SKM-1 treated with dmso at 0.1 percent for 144 hours (cell line): Measurements from ENCODE around the gene ADAMTS16.

ENCODE experiments used
- DNase-seq: peaks from one replicate; lab custom pipeline; 2025; ENCODE audit not compliant: unreplicated experiment; lab: John Stamatoyannopoulos, UW

The ADAMTS16 gene

DNA sequence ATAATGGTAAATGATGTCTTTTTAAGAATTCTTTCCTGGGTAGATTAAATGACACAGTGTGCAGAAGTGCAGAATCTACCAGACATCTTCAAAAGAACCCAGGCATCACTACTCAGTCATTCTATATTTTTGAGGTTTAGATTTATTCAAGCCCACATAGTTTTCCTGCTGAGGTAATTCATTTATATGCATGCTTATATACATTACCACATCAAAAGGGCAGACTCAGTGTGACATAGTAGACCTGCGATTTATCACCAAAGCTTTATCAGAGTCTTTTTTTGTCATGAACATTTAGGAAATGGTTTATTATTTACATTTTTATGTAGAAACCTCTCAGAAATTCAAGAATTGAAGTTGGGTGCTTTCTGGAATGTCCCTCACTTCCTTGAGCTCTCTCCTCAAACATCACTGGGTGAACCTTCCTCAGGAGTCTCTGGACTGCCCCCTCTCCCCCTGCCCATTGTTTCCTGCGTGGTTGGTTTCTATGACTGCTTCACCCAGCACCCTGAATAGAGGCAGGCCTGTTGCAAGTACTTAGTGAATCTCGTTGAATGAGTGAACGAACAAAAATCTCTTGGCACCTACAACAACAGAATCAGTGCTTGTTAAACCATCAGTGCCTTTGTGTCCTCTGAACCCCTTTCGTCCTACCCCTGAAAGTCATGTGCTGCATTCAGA is 42.5 kb downstream of the ADAMTS16 start:
- no peak for DNase-seq

DNA sequence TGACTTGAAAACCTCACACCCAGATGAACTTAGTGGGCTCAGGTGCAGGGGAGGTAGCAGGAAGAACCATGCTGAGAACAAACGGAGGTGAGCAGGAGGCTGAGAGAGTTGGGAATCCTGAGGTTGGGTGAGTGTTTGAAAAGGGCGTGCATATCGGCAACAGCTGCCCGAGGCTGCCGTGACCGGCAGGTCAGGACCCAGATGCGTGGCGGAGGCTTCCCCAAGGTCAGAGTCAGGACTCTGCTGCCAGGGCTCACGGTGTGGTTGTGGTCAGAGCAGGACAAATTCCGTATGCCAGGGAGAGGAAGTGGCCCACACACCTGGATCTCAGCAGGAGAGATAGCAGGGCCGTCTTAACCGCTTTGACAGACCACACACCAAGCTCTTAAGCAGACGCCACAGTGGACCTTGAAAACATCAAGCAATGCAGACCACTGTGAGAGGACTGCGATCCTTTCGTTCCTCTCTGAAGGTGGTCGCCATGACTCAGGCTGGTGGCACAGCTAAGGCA is 43.1 kb downstream of the ADAMTS16 start:
- DNase-seq: no peak

DNA sequence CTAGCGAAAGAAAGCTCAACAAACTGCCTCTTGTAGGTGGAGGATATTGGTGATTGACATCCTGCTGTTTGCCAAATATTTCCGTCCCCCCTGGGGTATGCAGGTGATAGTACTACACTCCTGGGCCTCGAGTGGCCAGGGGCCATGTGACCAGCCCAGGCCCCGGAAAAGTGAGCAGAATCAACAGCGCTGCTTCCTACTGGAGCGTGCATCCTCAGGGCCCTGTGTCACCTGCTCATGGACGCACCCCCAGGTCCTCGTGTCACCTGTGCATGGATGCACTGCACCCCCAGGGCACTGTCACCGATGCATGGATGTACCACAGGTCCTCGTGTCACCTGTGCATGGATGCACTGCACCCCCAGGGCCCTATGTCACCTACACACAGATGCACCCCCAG is 43.8 kb downstream of the ADAMTS16 start:
- DNase-seq: no peak

DNA sequence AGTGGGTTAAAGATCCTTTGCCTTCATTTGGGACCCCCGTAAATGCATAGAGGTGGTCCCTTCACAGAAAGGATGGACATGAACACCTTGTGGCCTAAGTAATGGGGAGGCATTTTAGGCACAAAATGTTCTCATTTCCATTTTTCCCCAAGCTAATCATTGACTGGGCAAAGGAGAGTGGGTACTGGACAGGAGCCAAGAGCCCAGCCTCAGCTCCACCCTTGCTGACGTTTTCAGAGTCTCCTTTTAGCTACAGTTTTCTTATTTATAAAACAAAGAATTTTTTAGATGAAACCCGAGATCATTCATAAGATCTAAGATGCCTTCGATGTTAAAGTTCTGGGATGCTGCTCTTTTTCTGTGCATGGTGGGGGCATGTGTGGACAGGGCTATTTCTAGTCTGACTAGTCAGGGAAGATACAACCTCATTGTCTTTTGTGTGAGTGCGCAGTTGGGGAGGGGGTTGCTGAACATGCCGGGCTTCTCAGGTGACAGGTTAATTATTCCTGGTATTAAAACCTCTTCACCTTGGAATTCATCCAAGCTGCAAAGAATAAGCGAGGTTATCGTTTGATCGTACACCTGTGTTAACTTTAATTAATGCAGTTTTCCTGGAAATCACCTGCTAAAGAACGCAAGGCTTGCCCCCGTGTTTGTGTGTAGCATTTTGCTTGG is 48.4 kb downstream of the ADAMTS16 start:
- DNase-seq: no peak

DNA sequence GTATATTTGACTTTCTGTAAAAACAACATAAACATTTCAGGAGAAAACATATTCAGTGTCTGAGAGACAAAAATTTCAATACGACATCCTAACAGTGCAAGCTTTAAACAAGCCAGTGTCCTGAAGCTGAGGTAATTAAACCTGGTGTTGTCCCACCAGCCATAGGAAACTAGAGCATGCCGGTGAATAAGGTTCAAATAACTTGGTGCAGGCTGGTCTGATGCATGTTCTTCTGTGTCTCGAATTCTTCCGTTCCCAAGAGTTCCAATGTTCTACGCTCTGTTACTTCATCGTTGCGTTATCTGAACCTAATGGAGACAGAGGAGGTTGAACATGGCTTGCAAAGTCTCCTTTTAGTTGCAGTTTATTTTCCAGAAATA is 48.9 kb downstream of the ADAMTS16 start:
- no peak for DNase-seq

DNA sequence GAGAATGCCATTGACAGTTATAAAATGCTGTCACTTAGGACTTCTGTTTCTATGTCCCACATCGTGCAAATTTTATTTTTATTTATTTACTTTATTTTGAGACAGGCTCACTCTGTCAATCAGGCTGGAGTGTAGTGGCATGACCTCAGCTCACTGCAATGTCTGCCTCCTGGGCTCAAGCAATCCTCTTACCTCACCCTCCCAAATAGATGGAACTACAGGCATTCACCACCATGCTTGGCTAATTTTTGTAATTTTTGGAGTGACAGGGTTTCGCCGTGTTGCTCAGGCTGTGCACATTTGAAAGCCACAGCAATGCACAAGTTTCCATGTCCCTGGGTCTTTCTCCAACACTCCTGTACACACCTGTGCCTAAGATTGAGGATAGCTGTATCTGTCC is 51.8 kb downstream of the ADAMTS16 start:
- DNase-seq: no peak

DNA sequence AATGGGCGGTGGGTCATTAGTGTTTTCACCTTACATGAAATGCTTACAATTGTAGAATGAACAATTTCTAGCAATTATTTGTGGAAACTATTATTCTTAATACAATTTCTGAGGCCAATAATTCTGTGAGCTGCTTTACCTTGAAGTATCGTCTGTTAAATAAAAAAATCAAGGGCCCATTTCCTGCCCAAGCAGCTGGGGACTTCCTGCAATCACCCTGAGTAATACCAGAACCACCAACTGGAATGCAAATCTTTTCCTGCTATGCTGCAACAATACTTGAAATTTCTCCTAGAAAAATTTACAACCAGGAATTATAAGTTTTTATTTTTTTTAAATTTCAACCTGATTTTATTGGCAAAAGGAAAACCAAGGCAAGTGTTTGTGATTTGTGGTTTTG is 52.6 kb downstream of the ADAMTS16 start:
- DNase-seq: no peak

DNA sequence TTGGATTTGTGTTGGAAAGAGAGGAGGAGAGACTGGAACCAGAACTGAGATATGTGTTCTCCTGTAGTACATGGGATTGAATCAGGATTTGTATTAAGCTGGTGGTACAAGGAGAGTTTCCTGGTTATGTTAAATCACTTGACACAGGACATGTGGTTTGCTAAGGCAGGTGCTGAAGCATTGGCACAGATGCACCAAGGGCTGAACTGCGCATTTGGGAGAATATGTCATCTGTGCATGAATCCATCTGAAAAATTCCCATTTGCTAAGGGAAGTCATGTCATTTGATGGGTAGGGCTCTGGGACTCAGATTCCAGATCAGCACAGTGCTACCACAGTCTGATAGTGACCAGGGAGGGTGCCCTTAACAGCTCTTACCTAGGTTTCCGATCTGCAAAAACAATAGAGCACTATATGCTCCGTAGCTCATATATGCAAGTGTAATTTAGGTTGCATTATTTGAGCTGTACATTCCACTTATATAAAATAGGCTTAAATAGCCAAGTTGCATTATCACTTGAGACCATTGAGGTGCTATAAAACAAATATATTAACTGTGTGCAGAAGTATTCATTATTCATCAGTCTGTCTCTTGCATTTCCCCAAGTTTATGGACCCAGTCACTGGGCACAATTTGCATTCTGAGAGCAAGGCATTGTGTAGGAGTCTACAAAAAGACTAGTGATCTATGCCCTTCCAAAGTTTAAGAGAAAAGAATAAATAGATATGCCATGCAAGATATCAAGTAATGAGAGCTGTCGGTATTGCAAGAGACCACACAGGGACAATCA is 55.2 kb downstream of the ADAMTS16 start:
- DNase-seq: no peak

DNA sequence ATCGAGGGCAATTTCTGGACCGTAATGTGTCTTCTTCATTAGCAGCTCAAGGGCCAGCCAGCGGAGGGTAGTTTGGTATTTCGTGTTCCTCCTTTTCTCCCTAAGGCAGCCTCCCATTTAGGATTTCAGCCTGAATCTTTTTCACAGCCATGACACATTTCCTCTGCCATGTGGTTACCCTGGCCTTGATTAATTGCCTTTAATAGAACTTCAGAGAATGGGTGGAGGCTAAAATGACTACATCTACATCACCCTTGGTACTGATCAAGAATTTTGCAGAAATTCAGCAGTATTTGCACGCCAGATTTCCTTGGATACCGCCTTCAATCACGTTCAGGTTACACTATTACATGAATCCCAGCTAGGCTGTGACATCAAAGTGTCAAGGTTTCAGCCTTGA is 58.0 kb downstream of the ADAMTS16 start:
- DNase-seq: no peak

DNA sequence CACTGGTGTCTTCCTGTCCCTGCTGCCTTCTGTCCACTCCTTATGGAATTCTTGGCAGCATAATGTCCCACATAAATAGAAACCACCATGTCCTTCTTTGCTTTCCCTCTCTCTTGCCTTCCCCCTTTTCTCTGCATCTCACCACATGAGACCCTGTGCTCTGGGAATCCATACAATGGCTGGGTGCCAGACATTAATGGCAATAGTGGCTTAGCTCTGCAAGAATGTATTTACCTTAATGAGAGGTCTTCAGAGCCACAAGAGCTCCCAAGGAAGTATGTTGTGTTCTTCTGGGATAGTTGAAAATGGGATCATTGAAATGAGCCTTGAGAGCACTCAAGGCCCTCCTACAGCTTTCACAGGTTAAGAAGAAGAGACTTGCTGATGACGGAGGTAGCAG is 58.7 kb downstream of the ADAMTS16 start:
- no peak for DNase-seq

DNA sequence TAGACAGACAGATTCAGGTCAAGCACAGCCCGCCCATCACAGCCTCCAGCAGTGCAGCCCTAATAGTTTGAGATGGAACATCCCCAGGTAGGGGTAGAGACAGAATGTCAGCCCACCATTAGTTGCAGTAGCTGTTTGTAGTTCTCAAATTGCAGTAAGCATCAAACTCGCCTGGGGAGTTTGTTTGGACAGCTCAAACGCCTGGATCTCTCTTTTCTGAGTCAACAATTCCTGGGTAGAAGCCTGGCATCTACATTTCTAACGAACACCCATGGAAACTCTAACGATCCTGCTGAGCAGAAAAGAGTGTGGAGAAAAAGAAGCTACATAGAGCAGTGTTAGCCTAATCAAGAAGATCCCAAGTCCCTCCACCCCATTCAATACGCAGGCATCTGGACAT is 59.4 kb downstream of the ADAMTS16 start:
- DNase-seq: no peak

DNA sequence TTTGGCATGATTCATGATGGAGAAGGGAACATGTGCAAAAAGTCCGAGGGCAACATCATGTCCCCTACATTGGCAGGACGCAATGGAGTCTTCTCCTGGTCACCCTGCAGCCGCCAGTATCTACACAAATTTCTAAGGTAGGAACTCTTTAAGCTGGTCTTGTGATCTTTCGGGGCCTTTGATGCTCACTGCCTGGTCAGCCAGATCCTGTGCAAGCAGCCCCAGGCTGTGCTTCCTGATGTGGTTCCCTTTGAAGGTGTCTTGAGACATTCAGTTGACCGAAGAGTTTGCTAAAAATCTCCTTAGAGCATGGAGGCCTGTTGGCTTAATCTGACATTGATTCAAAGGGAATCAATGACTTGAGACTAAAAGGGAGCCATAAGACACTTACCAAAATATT is 60.0 kb downstream of the ADAMTS16 start:
- DNase-seq: no peak

DNA sequence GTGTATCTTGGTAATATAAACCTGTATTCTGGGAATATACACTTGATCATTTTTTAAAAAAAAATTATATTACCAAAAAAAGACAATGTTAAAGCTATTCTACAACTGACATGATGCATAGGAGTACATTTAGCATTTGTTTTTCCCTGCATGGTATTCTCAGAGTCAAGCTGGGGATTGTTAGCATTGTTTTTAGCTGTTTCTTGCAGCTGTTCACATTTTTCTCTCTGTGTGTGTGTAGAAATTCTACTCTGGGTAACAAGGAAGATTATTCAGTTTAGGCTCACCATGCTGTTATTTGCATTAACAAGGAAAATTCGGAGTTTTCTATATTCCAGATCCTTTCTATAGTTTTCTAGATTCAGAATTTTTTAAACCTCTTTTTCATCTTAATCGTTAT is 62.2 kb downstream of the ADAMTS16 start:
- DNase-seq: no peak

DNA sequence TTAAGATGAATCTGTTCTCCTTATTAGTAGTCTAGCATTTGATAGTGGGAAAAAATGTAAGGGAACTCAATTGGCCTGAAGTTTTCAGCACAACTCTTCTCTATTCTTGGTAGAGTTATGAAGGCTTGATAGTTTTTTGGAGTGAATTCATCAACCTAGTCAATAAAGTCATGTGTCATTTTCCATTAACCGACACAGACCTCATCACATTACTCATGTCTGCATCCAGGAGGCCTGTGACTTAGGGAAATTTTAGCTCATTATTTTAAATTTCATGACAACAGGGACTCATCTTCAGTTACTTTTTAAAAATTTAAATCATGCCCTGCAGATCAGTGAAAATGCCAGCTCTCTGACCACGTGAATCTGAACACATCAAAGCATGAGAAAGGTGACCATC is 63.3 kb downstream of the ADAMTS16 start:
- no peak for DNase-seq

DNA sequence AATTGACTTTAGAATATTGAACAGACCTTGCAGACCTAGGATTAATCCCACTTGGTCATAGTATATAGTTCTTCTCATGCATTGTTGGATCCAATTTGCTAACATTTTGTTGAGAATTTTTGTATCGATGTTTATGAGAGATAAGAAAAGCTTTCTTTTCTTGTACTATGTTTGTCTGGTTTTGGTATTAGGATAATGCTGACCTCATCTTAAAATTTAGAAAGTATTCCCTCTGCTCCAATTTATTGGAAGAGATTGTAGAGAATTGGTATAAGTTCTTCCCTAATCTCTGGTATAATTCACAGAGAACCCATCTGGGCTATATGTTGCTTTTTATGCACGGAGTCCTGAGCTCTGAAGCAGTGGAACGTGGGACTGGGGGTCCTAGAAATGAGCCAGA is 67.7 kb downstream of the ADAMTS16 start:
- DNase-seq: no peak

DNA sequence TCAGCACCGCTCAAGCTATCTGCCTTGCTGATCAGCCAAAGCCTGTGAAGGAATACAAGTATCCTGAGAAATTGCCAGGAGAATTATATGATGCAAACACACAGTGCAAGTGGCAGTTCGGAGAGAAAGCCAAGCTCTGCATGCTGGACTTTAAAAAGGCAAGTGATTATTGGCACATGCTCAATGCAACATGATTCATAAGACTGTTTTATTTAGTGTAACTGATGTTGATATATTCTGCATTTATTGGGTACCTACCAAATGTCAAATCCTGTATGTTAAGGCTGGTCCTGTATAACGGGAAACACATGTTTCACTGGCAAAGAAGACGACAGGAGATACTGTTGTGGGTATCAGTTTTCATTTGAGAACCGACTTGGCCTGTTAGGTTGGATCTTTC is 69.0 kb downstream of the ADAMTS16 start:
- no peak for DNase-seq

DNA sequence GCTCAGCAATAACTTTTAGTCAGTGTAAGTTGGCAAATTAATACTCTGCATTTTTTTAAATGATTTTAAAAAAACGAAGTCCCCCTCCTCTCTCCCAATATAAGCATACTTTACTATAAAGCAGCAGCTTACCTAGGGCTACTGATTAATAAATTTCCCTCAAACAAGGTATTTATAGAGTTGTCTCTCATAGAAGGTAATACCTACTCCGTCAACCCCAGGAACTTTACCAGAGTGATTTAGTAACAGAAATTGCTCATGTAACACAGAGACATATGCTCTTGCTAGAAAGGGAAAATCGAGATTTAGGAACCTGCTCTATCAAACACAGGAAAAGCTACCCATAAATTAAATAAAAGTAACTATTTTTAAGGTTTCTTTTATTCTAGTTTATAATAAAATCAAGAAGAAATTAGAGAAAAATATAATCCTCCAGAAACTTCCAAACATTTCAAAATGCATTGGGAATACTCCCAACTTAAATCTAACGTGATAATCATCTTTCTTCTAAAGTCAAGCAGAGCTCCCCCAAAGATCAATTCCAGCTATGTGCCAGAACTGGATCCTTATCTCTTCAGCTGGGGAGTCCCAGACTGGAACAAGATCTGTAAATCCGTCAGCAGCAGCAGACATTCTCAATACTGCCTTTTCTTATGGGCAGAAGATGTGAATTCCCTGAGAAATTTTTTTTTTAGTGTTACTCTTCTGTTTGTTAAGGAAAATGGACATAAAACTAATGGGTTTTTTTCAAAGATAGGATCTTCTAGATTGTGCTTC is 69.6 kb downstream of the ADAMTS16 start:
- no peak for DNase-seq

DNA sequence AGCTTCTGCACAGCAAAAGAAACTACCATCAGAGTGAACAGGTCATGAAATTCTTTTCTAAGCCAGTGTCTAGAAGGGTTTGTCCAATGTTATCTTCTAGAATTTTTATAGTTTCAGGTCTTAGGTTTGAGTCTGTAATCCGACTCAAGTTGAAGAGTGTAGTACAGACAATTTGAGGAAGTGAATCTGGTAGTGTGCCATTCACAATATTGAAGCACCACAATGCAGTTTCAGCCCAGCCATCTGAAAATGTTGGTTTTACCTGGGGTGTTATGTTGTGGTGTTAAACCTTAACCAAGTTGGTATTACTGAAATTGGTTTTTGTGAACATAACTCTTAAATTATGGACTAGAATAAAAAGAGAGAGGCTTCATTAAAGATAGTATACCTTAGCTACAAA is 77.2 kb downstream of the ADAMTS16 start:
- DNase-seq: no peak

DNA sequence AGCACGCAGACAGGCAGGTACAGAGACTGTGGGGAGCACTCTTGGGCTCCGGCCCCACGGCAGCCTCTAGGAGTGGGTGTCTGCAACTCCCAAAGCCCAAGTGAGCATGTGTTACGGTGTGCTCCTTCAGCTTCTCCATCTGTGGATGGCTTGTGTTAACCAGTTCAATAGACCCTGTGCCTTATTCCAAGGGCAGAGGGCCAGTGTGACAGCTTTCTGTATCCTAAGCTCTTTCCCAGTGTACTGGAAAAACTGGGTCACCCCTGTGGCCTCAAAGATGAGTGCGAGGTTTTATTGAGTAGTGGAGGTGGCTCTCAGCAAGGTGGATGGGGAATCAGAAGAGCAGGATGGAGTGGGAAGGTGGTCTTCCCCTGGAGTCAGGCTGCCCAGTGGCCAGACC is 78.3 kb downstream of the ADAMTS16 start:
- DNase-seq: no peak

DNA sequence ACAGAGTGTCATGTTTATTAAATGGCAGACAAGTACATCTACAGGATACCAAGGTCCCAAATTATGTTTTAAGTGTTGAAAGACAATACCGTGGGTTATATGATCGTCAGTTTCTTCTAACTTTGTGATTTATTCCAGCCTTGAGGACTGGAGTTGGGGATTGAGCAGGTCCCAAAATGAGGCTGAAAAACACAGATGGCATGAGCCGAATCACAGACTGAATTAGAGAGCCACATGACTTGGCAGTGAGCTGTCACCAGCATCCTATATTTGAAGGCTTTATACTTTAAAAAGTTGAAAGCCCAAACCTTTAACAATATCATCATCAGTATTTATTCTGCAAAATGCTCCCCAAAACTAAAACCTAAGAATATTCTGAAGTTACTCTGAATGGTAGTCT is 79.4 kb downstream of the ADAMTS16 start:
- no peak for DNase-seq

DNA sequence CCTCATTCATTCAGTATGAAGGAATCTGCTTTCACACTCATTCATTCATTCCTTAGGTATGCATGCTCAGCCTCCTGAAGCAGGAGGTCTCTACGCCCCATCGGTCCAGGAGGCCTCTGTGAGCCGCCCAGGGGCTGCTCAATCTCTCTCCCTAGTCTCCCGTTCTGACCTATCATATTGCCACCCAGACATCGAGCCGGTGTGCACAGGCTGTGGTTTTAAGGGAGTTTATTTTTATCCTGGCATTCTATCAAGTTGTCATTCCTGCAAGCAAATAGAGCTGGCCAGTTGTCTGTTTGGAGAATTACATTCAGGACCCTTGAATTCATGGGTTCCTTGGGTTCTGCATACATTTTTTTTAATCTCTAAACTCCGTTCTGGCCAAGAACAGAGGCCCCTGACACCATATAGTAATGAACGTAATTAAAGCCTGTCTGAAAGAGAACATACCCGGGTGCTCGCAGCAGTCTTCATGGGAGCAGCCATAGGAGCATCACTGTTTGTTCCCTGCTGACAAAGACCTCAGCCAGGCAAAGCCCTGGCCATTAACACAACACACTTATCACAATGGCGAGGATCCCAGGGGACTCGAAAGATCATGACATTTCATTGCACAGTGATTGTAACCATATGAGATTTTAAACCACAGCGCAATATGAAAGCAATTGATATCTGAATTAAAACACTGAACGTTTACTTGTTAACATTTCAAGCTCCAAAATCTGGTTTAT is 80.9 kb downstream of the ADAMTS16 start:
- DNase-seq: no peak
